AG09309 (cell line): ENCODE results near the gene TLCD3B.

ENCODE experiments used
- DNase-seq: peaks from one replicate; pipeline ENCODE4 v3.0.0-alpha.2; 2010; ENCODE audit warnings: low read depth
- H3K4me3 ChIP-seq: 2 replicates; pipeline ENCODE4 v1.5.1; 2011; ENCODE audit warnings: mild to moderate bottlenecking, low read depth, low read length, moderate library complexity; ENCODE audit not compliant: control insufficient read depth
- CTCF ChIP-seq: IDR thresholded peaks from 2 replicates; pipeline ENCODE4 v1.5.1; 2011; ENCODE audit warnings: mild to moderate bottlenecking, low read depth, low read length, inconsistent platforms; ENCODE audit not compliant: insufficient read depth, control insufficient read depth; ENCODE audit errors: missing control alignments

Gene TLCD3B

GRCh38 chr16:29995911-29996765 is 34.9 kb downstream of the TLCD3B start, which contains the start of gene INO80E:
TSS of gene INO80E (plus strand) at chr16:29996241. CDS start at chr16:29996311, 70 bp downstream.
- H3K4me3 ChIP-seq: peak within 1 kb of the TSS; percentile 98
- DNase-seq: peak; percentile 62
- no peak for TF ChIP-seq CTCF

GRCh38 chr16:29995324-29995910 is 35.7 kb downstream of the TLCD3B start, which contains the start of gene HIRIP3:
TSS of gene HIRIP3 (minus strand) at chr16:29995617. CDS start at chr16:29995605, 12 bp downstream.
- H3K4me3 ChIP-seq: peak within 1 kb of the TSS; percentile 98
- DNase-seq: no peak
- no peak for TF ChIP-seq CTCF

DNA sequence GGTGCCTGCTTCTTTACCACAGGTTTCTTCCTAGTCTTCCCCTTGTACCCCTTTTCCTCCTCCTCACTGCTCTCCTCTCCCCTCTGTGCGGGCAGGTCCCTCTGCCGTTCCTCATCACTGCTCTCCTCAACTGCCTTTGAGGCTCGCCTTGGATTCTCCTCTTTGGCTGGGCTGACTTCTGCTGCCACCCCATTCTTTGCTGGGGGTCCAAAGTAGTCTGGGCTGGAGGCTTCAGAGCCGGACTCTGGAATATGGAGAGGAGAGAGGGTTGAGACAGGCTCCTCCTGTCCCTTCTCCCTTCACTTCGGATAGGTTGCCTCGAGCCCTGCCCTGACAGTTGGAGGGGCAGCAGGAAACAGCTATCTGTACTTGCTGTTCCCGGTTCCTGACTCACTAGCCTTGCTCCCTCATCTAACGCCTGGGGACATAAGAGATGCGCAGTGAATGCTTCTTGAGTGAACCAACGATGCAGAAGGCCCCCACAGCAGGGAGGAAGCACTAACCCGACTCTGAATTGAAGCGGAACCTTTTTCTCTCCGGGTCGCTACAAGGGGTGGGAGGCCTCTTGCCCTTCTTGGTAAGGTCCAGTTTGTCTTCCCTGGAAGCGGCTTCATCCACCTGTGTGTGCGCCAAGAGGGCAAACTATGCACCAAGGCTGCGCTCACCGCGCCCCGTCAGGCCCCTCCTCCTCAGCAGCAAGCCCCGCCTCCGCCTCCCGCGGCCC is 36.3 kb downstream of the TLCD3B start:
- H3K4me3 ChIP-seq: peak overlapping the region; percentile 98
- TF ChIP-seq CTCF: no peak
- DNase-seq: peak; percentile 28

GRCh38 chr16:29993903-29994599 is 37.0 kb downstream of the TLCD3B start:
- TF ChIP-seq CTCF: no peak
- DNase-seq: no peak
- no peak overlapping the region for H3K4me3 ChIP-seq

DNA sequence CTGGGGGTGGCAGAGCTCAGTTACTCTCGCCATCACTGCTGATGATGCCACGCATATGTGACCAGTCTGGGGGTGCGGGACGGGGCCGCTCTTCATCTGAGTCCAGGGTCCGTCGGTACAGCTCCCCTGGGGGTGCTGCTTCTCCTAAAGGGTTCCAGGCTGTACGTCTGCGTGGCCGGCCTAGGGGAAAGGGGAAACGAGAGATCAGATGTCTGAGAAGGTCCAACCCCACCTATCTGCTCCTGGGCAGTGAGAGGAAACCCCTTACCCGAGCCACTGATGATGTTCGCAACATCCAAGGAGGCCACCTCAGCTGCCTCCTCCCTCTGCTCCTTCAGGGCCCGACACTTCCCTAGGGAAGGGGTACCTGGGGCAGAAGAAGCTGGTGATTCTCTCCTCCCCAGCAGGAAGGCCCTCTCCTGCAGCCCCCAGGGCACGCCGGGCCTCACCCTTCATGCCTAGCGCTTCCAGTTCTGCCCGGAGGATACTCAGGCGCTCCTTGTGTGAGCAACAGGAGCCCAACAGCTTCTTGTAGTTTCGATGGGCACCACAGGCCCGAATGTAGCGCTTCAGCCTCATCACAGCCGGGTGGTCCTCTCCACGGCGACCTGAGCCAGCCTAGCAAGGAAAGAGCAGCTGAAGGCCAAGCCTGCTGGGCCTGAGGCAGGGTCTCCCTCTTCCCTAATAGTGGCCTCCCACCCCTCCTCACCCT is 37.7 kb downstream of the TLCD3B start:
- no peak for DNase-seq
- H3K4me3 ChIP-seq: no peak overlapping the region
- no peak for TF ChIP-seq CTCF
